H1 (cell line): ENCODE measurements around the gene HMSD. TPM values are rescaled to one million over a fixed set of nuclear protein-coding genes. Genes with fewer than 3 reads are reported as not detected.

Experiments
- EZH2 ChIP-seq: fragments of 200-600 bp; sonication (generic); IDR thresholded peaks from 2 replicates; pipeline ENCODE4 v1.7.1; 2012; ENCODE audit warnings: low read depth, mild to moderate bottlenecking, moderate library complexity, low read length, inconsistent platforms; ENCODE audit not compliant: severe bottlenecking
- SUZ12 ChIP-seq: fragments of 200-600 bp; sonication (generic); IDR thresholded peaks from 2 replicates; pipeline ENCODE4 v1.6.1; 2012; ENCODE audit warnings: mild to moderate bottlenecking, inconsistent platforms, low read length, moderate library complexity, mixed read lengths
- polyA plus RNA-seq, 7 experiments: library from polyadenylated mRNA; depleted of rRNA in 3 of 7; stranded (reverse) in 5 of 7; unstranded in 2 of 7; fragments of >200 nt in 5 of 7; fragments of 200-250 nt in 2 of 7; gene quantifications; 1 replicate in 5 of 7; 2 replicates in 1 of 7; 4 replicates in 1 of 7; pipeline versions ENCODE4 v1.2.1 to v1.2.3, GENCODE V29; 2011 to 2013; ENCODE audit warnings: missing spikeins in 2 of 7, mixed read lengths in 2 of 7
- total RNA-seq: library from RNA; stranded (reverse); fragmentation: NEBNext Ultra II Directional; extraction: Animal tissue kit (Norgen Biotek cat#: 25700); gene quantifications from 2 replicates; pipeline ENCODE4 v1.2.1, GENCODE V29; 2021

Gene HMSD
- total and polyA plus RNA-seq, 2 of the 8 experiments (the other 6 are each of a cell fraction or from before 2014, with no cell fraction given) = 1.3 to 3.0 TPM

DNA sequence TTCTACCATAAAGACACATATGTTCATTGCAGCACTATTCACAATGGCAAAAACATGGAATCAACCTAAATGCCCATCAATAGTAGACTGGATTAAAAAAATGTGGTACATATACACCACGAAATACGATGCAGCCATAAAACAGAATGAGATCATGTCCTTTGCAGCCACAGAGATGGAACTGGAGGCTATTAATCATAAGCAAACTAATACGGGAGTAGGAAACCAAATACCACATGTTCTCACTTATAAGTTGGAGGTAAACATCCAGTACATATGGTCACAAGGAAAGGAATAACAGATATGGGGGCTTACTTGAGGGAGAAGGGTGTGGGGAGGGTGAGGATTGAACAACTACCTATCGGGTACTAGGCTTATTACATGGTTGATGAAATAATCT, 7.7 kb downstream of the HMSD start (continued):
- TF ChIP-seq EZH2 (no peak), SUZ12 (no peak)
